Neural cell (in vitro differentiated cells): ENCODE results near the gene PTEN.

Experiments used
- MXI1 ChIP-seq: fragments of 450-650 bp; conservative IDR thresholded peaks from 2 replicates; pipeline ENCODE4 v1.6.1; 2014; ENCODE audit warnings: antibody characterized with exemption, mild to moderate bottlenecking; ENCODE audit not compliant: poor library complexity, severe bottlenecking
- POLR2AphosphoS5 ChIP-seq: IDR thresholded peaks from 2 replicates; pipeline ENCODE4 v1.6.1; 2012
- RAD21 ChIP-seq: fragments of 450-650 bp; conservative IDR thresholded peaks from 2 replicates; pipeline ENCODE4 v1.6.1; 2014; ENCODE audit warnings: antibody characterized with exemption, mild to moderate bottlenecking, moderate library complexity
- TF ChIP-seq, protein P1 (sequence below): fragments of 450-650 bp; IDR thresholded peaks from 2 replicates; pipeline ENCODE4 v1.5.1; 2014; ENCODE audit warnings: antibody characterized with exemption, mild to moderate bottlenecking, moderate library complexity; ENCODE audit not compliant: poor library complexity, severe bottlenecking
- TF ChIP-seq, protein P2 (sequence below): IDR thresholded peaks from 2 replicates; pipeline ENCODE4 v1.6.1; 2012; ENCODE audit warnings: borderline replicate concordance

DNA sequence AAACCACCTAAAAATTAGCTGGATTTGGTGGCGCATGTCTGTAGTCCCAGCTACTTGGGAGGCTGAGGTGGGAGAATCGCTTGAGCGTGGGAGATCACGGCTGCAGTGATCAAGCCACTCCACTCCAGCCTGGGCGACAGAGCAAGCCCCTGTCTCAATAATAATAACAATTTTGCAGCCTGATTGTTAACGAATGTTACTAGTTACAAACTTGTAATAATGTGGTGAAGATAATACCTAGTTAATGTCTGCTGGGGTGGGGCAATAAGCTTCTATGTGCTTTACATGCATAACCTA, 44.2 kb upstream of the PTEN start:
- TF ChIP-seq, protein P1, sequence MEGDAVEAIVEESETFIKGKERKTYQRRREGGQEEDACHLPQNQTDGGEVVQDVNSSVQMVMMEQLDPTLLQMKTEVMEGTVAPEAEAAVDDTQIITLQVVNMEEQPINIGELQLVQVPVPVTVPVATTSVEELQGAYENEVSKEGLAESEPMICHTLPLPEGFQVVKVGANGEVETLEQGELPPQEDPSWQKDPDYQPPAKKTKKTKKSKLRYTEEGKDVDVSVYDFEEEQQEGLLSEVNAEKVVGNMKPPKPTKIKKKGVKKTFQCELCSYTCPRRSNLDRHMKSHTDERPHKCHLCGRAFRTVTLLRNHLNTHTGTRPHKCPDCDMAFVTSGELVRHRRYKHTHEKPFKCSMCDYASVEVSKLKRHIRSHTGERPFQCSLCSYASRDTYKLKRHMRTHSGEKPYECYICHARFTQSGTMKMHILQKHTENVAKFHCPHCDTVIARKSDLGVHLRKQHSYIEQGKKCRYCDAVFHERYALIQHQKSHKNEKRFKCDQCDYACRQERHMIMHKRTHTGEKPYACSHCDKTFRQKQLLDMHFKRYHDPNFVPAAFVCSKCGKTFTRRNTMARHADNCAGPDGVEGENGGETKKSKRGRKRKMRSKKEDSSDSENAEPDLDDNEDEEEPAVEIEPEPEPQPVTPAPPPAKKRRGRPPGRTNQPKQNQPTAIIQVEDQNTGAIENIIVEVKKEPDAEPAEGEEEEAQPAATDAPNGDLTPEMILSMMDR, result no peak
- TF ChIP-seq RAD21 (no peak), POLR2AphosphoS5 (no peak), MXI1 (no peak)
- TF ChIP-seq, protein P2, sequence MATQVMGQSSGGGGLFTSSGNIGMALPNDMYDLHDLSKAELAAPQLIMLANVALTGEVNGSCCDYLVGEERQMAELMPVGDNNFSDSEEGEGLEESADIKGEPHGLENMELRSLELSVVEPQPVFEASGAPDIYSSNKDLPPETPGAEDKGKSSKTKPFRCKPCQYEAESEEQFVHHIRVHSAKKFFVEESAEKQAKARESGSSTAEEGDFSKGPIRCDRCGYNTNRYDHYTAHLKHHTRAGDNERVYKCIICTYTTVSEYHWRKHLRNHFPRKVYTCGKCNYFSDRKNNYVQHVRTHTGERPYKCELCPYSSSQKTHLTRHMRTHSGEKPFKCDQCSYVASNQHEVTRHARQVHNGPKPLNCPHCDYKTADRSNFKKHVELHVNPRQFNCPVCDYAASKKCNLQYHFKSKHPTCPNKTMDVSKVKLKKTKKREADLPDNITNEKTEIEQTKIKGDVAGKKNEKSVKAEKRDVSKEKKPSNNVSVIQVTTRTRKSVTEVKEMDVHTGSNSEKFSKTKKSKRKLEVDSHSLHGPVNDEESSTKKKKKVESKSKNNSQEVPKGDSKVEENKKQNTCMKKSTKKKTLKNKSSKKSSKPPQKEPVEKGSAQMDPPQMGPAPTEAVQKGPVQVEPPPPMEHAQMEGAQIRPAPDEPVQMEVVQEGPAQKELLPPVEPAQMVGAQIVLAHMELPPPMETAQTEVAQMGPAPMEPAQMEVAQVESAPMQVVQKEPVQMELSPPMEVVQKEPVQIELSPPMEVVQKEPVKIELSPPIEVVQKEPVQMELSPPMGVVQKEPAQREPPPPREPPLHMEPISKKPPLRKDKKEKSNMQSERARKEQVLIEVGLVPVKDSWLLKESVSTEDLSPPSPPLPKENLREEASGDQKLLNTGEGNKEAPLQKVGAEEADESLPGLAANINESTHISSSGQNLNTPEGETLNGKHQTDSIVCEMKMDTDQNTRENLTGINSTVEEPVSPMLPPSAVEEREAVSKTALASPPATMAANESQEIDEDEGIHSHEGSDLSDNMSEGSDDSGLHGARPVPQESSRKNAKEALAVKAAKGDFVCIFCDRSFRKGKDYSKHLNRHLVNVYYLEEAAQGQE, result no peak
